GM10266 (cell line): ENCODE measurements around the gene IL1RL1.

ENCODE experiments used
- DNase-seq: peaks from one replicate; pipeline ENCODE4 v3.0.0; 2012; ENCODE audit errors: extremely low spot score
- TF ChIP-seq, protein P1 (sequence below): IDR thresholded peaks from 2 replicates; pipeline ENCODE4 v1.5.1; 2012; ENCODE audit warnings: mild to moderate bottlenecking, low read depth; ENCODE audit not compliant: control insufficient read depth, insufficient read depth; ENCODE audit errors: missing control alignments

Gene IL1RL1

GRCh38 chr2:102369866-102370265 is 58.5 kb downstream of the IL1RL1 start:
- TF ChIP-seq, protein P1, sequence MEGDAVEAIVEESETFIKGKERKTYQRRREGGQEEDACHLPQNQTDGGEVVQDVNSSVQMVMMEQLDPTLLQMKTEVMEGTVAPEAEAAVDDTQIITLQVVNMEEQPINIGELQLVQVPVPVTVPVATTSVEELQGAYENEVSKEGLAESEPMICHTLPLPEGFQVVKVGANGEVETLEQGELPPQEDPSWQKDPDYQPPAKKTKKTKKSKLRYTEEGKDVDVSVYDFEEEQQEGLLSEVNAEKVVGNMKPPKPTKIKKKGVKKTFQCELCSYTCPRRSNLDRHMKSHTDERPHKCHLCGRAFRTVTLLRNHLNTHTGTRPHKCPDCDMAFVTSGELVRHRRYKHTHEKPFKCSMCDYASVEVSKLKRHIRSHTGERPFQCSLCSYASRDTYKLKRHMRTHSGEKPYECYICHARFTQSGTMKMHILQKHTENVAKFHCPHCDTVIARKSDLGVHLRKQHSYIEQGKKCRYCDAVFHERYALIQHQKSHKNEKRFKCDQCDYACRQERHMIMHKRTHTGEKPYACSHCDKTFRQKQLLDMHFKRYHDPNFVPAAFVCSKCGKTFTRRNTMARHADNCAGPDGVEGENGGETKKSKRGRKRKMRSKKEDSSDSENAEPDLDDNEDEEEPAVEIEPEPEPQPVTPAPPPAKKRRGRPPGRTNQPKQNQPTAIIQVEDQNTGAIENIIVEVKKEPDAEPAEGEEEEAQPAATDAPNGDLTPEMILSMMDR = no peak
- DNase-seq = no peak

DNA sequence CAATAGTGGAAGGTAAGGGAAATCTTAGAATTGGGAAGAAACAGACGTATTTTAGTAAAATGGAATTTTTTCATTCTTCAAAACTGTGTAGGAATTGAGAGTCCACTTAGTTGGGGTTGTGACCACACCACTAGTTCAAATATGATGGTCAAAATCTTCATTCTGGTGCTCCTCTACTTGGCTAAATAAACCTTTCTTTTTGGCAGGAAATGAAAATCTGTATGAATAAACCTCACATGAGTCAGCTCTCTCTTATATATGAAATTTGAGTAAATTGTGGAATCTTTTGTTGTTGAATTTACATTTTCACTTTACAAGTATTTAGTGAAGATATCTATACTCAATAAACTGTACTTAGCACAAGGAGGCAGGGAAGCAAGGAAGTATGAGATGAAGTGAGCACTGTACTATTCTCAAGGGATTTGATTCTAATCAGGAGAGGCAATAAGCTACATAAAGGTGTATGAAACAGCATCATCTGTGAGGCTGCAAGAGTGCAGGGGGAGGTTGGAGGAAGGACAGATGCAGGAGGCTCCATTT is 64.8 kb downstream of the IL1RL1 start:
- TF ChIP-seq, protein P1 = no peak
- DNase-seq = no peak

DNA sequence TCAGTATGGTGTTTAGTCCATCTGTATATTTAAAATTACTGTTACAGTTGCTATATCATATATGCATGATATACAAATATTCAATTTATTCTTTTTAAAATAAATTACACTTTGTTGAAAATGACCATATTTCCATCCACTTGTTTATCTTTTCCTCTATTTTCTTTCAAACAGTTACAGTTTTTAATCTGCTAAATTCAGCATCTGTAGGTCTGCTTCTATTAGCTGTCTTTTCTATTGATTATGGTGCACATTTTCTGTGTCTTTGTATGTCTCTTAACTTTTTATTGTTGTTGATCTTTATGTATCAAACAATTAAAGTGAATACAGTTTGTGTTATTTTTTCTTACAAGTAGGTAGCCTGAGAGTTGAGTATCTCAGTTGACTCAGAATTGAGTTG is 72.4 kb downstream of the IL1RL1 start:
- TF ChIP-seq, protein P1 = no peak

DNA sequence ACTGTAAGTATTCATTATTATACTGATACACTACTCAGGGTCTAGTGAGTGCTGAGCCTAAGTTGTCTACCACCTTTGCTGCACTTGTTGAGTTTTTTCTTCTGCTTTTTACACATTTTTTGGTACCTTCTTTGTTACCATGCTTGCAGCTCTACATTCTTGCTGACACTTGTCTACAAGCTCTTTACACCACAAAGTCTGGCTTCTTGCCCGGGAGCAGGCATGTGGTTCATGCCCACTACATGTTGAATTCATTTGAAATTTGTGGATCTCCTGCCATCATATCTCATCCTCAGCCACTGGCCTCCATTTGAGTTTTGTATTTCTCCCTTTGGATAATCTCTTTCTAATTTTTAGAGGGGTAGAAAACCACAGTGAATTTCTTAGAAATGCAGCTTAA is 74.2 kb downstream of the IL1RL1 start:
- TF ChIP-seq, protein P1 = no peak
- no peak for DNase-seq

More for the DNA sequence above, 72.4 kb downstream of the IL1RL1 start:
- no peak for DNase-seq

DNA sequence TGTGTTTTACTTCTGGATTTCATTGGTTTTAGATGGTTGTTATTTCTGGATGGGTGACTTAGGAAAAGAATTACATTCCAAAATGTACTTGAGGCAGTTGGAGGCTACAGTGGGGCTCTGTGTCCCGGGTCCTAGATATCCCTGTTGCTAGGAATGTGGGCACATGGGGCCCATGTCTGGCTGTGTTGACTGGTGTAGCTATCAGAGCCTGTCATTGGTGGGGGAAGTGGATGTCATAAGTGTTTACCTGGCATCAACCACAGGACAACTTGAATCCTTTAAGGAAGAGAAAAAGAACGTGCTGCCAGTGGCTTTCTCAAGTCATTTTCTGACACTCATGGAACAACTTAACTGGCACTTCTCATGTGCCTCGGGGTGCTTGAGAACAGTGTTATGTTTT is 74.6 kb downstream of the IL1RL1 start:
- no peak for DNase-seq
- TF ChIP-seq, protein P1 = no peak

- TF ChIP-seq, protein P1 = no peak
- peak; percentile 29 for DNase-seq
These were observed 75.6 kb downstream of the IL1RL1 start for GRCh38 chr2:102386867-102387541.

DNA sequence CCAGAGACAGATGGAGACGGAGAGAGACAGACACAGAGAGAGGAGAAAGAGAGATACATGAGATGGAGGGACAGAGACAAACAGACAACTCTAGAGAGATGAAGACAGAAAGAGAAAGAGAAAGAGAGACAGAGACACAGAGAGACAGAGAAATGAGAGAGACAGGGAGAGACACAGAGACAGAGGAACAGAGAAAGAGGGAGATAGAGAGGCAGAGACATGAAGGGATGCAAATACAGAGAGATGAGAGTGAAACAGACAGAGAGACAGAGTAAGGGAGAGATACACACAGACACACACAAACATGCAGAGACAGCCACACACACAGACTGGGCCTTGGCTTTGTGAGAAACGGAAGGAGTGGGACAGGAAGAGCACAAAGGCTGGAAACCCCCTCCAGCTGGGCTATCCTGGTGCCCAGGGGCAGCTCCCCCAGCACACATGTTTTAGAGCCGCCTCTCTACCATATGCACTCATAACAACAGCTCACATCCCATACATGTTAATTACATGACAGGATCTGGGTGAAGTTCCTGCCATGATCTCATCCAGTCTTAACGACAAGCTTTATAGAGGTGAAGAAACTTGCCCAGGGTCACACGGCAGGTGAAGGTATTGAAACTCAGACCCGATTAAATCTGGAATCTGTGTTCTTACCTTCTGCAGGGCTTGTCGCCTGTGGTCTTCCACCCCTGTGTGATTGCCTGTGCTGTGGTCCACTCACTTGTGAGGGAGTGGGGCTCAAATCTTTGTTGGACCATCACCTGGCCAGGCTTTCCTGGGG is 76.6 kb downstream of the IL1RL1 start:
- TF ChIP-seq, protein P1 = no peak
- peak; percentile 56 for DNase-seq
